ENCODE data around the gene ASIC4.

ASIC4 gene

DNA sequence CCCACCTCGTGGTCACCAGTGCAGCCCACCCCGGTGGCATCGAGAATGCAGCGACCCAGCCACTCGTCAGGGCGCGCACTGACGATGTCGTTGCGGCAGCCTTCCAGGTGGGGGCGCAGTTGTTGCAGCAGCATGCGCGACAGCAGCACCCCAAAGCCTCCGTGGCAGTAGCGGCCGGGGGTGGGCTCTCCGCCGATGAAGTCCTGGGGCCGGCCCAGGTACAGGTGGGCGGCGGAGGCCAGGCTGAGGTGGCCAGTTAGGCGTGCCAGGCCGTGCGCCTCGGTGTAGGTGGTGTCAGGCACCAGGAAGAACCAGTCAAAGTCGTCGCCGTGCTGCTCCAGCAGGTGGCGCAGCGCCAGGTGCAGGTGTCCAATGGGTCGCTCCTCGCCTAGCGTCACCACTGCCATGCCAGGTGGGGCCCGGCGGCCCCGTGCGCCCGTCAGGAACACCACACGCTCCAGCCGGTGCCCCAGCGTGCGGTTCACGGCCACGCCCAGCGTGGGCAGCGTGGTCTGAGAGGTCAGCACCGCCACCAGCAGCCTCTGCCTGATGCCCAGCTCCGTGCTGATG lies 27.4 kb downstream of the ASIC4 start:
- in situ Hi-C loops (cut with HindIII; ENCODE audit: low pct_ligation_motif_present, low pct_unique_long_range_greater_than_20kb, low sequenced_read_pairs), result no loop called here

DNA sequence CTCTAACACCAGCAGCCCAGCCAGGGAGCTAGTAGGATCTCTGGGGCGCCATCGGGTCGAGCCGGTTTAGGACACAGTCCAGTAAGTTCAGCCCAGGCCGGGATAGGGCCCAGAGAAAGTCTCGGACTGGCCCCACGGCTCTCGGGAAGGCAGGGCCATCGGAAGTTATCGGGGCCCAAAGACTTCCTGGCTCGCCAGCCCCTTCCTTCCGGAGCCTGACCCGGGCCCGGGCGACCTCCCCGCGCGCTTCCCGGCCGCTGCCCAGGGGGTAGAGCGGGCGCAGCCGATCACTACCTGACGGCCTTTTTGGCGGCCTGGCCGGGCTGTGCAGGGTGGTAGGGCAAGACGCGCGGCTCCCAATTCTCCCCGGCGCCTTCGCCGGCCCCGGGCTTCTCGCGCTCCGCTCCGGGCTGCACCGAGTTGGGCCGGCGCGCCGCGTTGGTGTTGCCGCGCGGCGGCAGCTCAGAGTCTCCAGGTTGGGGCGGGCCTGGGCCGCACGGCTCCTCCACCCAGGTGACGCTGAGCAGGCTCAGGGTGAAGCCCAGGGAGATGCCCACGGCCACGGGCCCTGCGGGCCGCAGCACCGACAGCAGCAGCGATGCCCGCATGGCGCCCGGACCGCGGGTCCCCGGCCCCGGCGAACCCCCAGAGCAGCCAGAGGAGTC lies 28.8 kb downstream of the ASIC4 start:
- DNase-seq, result peak; percentile 63
- in situ Hi-C loops (cut with HindIII; ENCODE audit: low pct_ligation_motif_present, low pct_unique_long_range_greater_than_20kb, low sequenced_read_pairs), result no loop called here

More for the DNA sequence above, 27.4 kb downstream of the ASIC4 start:
- DNase-seq, result peak; percentile 77

DNA sequence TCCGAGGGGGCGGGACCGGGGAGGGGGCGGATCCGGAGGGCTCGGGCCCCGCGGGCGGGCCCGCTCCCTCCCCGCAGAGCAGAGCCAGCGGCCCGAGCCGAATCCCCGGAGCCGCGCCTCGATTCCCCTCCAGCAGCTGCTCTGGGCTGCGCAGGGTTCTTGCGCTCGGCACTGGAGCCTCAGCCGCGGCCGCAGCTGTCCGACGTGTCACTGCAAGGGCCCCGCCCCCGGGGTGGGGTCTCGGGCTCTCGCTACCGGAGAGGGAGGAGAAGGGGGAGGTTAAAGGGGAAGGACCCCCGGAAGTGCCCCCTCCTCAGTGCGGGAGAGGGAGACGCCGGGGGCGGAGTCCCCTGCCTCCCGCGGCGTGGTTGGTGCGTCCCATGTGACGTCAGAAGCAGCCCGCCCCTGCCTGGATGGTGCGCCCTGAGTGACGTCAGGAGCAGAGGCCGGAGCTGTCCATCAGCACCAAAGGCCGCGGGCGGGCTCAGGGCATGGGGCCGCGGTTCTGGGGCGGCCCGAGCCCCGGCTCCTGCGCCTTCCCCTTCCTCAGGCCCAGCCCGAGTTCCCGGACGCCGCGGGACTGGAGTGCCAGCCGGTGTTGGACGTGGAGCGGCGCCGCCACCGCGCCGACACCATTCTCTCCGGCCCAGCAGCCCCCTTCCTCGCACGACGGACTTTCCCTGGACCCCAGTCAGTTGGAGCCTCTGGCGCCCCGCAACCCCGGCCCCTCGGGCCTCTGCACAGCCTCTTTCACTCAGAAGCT lies 29.5 kb downstream of the ASIC4 start, which contains the start of the genes CHPF and TMEM198:
TSS of gene CHPF (minus strand) at position 214 of the 763 bp plus-strand sequence. CDS start 271 bp downstream, outside the sequence.
TSS of gene TMEM198 (plus strand) at position 433 of the 763 bp plus-strand sequence. CDS start 700 bp downstream, outside the sequence.
- DNase-seq, result peak; percentile 99
- in situ Hi-C loops (cut with HindIII; ENCODE audit: low pct_ligation_motif_present, low pct_unique_long_range_greater_than_20kb, low sequenced_read_pairs), result no loop called here

DNA sequence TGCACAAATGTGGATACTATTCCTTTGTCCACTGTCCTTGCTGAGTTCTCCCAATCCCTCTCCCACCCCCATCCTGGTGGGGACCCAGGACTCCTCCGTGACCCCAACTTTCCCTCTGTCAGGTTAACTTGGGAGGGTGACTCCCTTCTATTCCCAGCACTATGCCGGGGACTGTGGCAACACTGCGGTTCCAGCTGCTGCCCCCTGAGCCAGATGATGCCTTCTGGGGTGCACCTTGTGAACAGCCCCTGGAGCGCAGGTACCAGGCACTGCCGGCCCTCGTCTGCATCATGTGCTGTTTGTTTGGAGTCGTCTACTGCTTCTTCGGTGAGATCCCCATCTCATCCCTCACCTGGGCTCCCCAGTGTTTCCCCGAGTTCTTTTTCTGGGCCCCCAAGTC lies 30.3 kb downstream of the ASIC4 start:
- DNase-seq, result no peak
- in situ Hi-C loops (cut with HindIII; ENCODE audit: low pct_ligation_motif_present, low pct_unique_long_range_greater_than_20kb, low sequenced_read_pairs), result no loop called here

DNA sequence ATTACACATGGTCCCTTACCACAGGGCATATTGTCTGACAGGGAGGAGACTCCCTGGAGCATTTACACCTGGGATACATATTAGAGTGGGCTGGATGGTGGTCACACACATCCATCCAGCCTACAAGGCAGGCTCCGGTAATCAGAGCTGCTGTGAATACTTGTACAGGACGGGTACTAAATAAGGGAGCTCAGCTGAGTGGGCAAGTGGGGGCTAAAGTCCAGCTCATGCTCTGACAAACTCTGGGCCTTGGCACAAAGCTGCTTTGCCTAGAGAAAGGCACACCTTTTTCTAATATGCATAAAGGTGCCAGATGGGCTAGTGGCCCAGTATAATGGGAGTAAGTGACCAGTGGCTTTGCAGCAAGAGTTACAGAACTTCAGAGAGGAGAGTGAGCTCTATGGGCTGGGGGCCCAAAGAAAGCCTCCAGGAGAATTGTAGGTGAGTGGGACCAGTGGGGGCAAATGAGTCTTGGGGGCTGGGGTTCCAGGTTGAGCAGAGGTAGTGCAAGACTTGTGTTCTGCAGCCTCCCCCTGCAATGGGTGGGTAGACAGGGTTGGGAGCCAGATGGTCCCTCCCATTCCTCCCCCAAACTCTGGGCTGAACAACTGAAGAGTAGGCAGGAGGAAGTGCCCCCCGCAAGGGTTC lies 31.1 kb downstream of the ASIC4 start:
- DNase-seq, result no peak
- in situ Hi-C loops (cut with HindIII; ENCODE audit: low pct_ligation_motif_present, low pct_unique_long_range_greater_than_20kb, low sequenced_read_pairs), result no loop called here

DNA sequence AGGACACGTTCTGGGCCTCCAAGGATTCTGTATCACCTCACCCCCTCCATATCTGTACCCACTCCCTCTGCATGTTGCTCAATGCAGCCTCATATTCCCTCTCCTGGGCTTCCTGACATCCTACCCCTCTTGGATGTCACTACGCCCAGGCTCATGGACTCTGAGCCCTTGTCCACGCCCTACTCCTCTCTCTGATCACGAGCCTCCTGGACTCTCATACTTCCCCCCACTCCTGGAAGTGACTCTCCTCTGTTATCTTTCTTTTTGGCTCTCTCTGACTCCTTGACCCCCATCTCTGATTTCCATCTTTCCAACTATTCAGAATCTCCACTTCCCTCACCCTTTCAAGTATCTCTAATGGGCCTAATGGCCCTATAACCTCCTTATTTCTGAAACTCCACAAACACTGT lies 31.7 kb downstream of the ASIC4 start:
- no peak for DNase-seq
- in situ Hi-C loops (cut with HindIII; ENCODE audit: low pct_ligation_motif_present, low pct_unique_long_range_greater_than_20kb, low sequenced_read_pairs), result no loop called here

DNA sequence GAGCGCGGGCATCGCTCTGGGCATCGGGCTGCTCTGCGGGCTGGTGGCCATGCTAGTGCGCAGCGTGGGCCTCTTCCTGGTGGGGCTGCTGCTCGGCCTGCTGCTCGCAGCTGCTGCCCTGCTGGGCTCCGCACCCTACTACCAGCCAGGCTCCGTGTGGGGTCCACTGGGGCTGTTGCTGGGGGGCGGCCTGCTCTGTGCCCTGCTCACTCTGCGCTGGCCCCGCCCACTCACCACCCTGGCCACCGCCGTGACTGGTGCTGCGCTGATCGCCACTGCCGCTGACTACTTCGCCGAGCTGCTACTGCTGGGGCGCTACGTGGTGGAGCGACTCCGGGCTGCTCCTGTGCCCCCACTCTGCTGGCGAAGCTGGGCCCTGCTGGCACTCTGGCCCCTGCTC lies 33.3 kb downstream of the ASIC4 start:
- in situ Hi-C loops (cut with HindIII; ENCODE audit: low pct_ligation_motif_present, low pct_unique_long_range_greater_than_20kb, low sequenced_read_pairs), result no loop called here
- DNase-seq, result no peak

DNA sequence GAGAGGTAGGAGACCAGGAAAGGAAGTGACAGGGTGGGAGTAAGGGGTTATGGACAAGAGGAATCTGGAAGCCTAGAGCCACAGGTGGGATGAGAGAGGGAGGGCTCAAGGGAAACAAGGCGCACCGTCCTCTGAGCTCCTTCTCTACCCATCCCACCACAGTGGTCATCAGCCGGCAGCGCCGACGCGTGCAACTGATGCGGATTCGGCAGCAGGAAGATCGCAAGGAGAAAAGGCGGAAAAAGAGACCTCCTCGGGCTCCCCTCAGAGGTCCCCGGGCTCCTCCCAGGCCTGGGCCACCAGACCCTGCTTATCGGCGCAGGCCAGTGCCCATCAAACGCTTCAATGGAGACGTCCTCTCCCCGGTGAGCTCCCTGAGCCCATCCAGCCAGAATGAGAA lies 34.7 kb downstream of the ASIC4 start:
- DNase-seq, result no peak
- in situ Hi-C loops (cut with HindIII; ENCODE audit: low pct_ligation_motif_present, low pct_unique_long_range_greater_than_20kb, low sequenced_read_pairs), result no loop called here

DNA sequence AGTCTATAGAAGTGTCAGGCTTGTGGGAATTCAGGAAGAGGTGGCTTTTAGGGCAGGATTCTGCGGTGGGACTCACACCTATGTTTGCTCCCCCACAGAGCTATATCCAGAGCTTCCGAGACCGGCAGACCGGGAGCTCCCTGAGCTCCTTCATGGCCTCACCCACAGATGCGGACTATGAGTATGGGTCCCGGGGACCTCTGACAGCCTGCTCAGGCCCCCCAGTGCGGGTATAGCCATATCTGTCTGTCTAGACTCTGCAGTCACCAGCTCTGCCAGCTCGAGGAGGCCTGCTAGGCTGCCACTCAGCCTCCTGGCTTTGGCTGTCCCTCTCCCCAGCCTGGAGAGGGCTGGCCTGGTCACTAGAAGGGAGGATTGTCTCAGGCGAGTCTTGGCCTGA lies 35.3 kb downstream of the ASIC4 start:
- no peak for DNase-seq
- in situ Hi-C loops (cut with HindIII; ENCODE audit: low pct_ligation_motif_present, low pct_unique_long_range_greater_than_20kb, low sequenced_read_pairs), result no loop called here

DNA sequence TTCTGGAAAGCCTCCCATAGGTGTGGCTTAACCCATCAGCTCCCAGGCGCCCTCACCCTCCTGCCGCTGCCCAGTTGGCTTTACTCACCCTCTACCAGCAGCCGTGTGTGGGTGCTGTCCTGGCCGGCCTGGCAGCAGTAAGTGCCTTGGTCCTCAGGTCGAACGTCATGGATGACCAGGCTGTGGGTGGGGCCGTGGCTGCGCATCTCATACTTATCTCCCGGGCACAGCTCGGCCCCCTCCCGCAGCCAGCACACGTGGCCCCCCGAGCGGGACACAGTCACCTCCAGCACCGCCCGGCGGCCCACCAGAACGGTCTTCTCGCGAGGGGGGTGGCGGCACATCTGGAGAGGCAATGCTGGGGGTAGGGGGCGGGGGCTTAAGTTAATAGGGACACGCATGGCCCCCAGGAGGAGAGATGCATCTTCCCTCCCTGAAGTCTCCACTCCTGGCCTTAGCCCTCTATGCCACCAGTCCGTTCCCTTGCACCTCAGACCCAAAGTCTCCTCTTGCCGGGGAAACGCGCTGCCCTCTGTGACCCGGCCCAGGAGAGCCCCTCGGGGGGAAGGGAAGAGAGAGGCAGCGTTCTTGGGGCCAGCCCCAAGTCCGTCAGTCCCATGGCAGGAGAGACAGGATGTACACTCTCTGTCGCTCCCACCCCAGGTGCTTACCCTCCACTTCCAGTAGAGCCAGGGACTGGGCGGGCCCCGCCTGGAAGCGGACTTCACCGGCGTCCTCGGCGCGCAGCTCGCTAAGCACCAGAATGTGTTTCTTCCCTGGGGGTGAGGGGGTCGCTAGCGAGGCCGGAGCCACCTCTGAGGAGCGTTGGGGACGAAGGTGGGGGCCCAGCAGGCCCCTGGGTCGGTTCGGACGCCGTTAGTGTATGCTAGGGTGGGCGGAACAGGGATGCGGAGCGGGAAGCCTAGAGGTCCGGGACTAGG lies 37.4 kb downstream of the ASIC4 start:
- in situ Hi-C loops (cut with HindIII; ENCODE audit: low pct_ligation_motif_present, low pct_unique_long_range_greater_than_20kb, low sequenced_read_pairs), result no loop called here
- DNase-seq, result peak; percentile 72

DNA sequence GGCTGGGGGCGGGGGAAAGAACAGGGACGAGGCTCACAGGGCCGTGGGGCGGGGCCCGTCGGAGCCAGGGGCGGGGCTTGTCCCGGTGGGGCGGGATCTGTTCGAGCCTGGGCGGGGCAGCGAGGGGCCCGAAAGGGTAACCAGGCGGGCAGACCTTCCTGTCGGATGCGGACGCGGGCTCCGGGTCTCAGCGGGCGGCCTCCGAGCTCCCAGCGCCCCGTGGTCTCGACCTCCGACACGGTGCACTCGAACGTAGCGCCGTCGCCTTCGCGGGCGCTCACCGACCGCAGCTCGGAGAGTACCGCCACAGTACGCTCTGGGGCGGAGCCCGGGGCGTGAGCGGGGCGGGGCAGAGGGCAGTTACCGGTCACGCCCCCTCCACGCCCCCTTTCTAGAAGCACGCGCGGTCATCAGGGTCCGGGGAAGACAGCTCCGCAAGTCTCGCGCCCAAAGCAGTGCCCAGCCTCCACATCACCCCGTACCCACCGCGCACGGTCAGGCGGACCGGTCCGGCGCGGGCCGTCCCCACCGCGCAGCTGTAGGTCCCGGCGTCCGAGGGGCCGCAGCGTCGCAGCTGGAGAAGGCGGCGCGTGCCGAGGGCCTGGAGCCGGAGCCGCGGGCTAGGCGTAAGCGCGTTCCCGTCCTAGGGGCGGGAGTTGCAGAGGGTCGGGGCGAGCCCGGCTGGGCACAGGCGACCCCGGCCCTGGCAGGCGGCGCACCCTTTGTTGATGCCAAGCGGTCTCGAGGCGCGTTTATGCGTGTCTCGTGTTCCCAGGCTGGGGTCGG lies 38.3 kb downstream of the ASIC4 start:
- DNase-seq, result peak; percentile 84
- in situ Hi-C loops (cut with HindIII; ENCODE audit: low pct_ligation_motif_present, low pct_unique_long_range_greater_than_20kb, low sequenced_read_pairs), result no loop called here

DNA sequence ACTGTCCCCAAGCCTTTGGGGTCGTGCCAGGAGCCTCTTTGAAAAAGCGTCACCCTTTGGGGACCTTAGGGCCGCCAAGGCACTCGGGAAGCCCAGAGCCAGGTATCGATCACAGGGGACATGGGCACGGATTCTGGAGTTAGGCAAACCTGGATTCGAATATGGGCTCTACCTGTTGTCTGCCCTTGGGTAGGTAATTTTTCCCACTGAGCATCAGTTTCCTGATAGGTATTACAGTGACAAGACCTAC lies 38.8 kb downstream of the ASIC4 start:
- in situ Hi-C loops (cut with HindIII; ENCODE audit: low pct_ligation_motif_present, low pct_unique_long_range_greater_than_20kb, low sequenced_read_pairs), result no loop called here
- DNase-seq, result no peak

DNA sequence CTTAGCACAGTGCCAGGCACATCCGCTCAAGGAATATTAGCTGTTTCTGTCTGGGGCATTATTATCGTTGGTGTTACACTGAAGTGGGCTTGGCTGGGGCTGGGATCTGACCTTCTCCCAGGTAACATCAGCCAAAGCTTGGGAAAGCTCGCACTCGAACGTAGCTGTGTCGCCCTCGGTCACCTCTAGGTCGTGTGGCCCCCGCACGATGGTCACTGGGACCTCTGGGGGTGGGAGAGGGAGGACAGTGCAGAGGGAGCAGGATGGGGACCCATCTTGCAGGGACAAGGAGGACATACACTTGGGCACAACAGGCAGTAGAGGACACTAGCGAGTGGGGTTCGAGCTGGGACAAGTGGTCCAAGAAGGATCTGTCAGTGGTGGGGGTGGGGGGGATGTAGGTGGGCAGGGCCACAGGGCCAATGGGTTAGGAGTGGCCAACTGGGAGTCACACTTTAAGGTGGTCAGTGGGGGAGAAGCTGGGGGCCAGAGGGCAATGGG lies 39.2 kb downstream of the ASIC4 start:
- no peak for DNase-seq
- in situ Hi-C loops (cut with HindIII; ENCODE audit: low pct_ligation_motif_present, low pct_unique_long_range_greater_than_20kb, low sequenced_read_pairs), result no loop called here

DNA sequence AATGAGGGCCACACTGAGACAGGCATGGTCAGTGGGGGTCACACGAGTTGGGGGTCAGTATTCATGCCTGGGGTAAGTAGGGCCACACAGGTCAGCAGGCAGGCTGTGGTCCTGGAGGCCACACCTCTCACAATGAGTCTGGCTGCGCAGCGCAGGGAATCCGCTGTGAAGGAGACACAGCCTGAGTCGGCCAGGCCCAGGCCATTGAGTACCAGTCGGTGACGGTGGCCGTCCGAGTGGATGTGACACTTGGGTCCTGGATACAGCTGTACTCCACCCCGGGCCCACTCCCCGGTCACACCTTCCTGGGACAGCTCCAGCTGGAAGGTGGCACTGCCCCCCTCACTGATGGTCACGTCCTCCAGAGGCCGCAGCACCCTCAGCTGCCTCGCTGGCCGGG lies 40.1 kb downstream of the ASIC4 start:
- no peak for DNase-seq
- in situ Hi-C loops (cut with HindIII; ENCODE audit: low pct_ligation_motif_present, low pct_unique_long_range_greater_than_20kb, low sequenced_read_pairs), result no loop called here

DNA sequence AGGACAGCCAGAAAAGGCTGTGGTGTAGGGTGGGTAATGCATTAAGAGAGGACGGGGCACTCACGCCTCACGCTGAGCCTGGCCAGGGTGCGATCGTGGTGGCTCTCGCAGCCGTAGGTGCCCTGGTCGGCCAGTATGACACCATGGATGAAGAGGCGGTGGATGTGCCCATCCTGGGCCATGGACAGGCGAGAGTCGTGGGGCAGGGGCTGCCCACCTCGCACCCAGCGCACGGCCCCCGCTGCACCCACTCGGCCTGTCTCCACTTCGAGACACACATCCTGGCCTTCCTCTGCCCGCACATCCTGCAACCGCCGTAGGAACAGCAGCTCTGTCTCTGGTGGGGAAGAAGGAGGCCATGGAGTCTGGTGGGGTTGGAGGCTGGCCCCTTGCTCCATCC lies 41.7 kb downstream of the ASIC4 start:
- no peak for DNase-seq
- in situ Hi-C loops (cut with HindIII; ENCODE audit: low pct_ligation_motif_present, low pct_unique_long_range_greater_than_20kb, low sequenced_read_pairs), result no loop called here

DNA sequence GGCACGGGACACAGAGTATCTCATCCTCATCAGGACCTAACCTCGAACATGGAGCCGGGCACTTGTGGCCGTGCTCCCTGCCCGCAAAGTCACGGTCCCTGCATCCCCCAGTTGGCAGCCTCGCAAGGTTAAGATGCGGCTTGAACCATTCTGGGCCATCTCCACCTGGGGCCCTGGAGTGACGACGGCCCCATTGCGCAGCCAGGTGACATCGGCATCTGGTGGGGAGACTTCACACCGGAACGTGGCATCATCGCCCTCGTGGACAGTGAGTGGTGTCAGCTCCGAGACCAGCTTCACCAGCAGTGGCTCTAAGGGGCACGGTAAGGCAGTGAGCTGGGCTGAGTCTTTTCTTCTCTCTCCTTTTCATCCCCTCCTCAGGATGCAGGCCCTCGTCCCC lies 42.1 kb downstream of the ASIC4 start:
- in situ Hi-C loops (cut with HindIII; ENCODE audit: low pct_ligation_motif_present, low pct_unique_long_range_greater_than_20kb, low sequenced_read_pairs), result no loop called here
- no peak for DNase-seq

DNA sequence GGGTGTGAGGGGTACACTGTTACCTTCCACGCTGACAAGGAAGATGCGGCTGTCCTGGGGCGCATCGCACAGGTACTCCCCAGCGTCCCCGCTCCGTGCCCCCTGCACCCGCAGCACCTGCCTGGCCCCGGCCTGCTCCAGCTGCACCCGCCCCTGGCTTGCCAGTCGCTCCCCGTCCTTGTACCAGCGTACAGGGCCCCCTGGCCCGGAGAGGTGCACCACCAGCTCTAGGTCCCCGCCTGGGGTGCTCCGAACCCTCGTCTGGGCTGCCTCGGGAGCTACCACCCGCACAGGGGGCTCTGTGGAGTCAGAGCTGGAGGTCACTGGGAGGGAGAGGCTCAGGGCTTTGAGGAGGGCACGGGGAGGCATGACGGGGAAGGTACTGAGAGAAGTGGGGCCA lies 43.0 kb downstream of the ASIC4 start:
- DNase-seq, result no peak

More for the DNA sequence above, 43.0 kb downstream of the ASIC4 start:
- in situ Hi-C loops (cut with HindIII; ENCODE audit: low pct_ligation_motif_present, low pct_unique_long_range_greater_than_20kb, low sequenced_read_pairs), result no loop called here

Data from ACHN (cell line).